ENCODE data around the gene POLR2J. TPM values are rescaled to one million over a fixed set of nuclear protein-coding genes. Genes with fewer than 3 reads are reported as not detected.
"Not testable (repeated sequence)": the region's sequence is repeated elsewhere in the genome, so short reads cannot be mapped to it uniquely, and the experiment has no call there.

POLR2J gene
- total RNA-seq, 4 donors from 2014 or later: 9.6 to 24.0 (median 18.9) TPM

- no peaks in the 10 kb centered on the region for H3K9me3 ChIP-seq
- TF ChIP-seq CTCF (IDR thresholded peaks at IDR 0.05) (no peak), POLR2A (IDR thresholded peaks at IDR 0.05) (no peak), EP300 (IDR thresholded peaks at IDR 0.05) (no peak)
- H3K27ac ChIP-seq: no peak overlapping the region
- H3K4me1 ChIP-seq: no peaks in the 10 kb centered on the region
- no peaks in the 10 kb centered on the region for H3K27me3 ChIP-seq
- H3K4me3 ChIP-seq: no peak overlapping the region
- WGBS, 2 donors: 78 to 80% methylated on average over 8 of the region's 11 CpGs
- peaks cover 0 to 75% (median 3%) of the 10 kb centered on the region in 3 donors for H3K36me3 ChIP-seq
- no peak for DNase-seq (ENCODE audit: low spot score in 2 of 2)
These were observed 23.1 kb downstream of the POLR2J start for GRCh38 chr7:102455596-102455995.

- H3K27ac ChIP-seq; H3K27me3 ChIP-seq; DNase-seq (ENCODE audit: low spot score in 2 of 2); H3K4me3 ChIP-seq; H3K9me3 ChIP-seq; H3K4me1 ChIP-seq: not testable (repeated sequence)
- WGBS, 2 donors: 93% methylated on average over 10 of the region's 10 CpGs
- peaks cover 0 to 70% (median 3%) of the 10 kb centered on the region in 3 donors for H3K36me3 ChIP-seq
These were observed 23.8 kb downstream of the POLR2J start for GRCh38 chr7:102454932-102455331.

DNA sequence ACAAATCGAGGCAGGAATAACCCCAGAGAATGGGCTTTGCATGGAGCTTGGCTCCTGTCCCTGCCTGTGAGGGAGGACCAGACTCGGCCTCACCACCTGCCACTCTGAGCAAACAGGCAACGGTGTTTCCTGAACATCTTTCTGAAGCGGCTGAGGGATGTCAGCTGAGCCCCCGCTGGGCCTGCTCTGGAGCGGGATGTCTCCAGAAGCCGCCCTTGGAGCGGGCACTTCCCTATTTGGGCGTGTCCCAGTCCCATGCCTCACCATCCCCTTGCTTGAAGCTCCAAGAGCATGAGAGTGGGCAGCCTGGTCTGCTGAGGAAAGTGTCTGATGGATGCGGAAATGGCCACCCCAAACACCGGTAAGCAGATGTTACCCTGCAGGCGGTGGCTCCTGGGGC is 24.3 kb downstream of the POLR2J start:
- no peaks in the 10 kb centered on the region for H3K4me1 ChIP-seq
- no peak overlapping the region for H3K4me3 ChIP-seq
- peaks cover 0 to 66% (median 3%) of the 10 kb centered on the region in 3 donors for H3K36me3 ChIP-seq
- 78% methylated on average over 11 to 12 of the region's 12 CpGs for WGBS, 2 donors
- H3K9me3 ChIP-seq: no peaks in the 10 kb centered on the region
- H3K27ac ChIP-seq: no peak overlapping the region
- no peak for TF ChIP-seq POLR2A (IDR thresholded peaks at IDR 0.05)
- TF ChIP-seq CTCF (IDR thresholded peaks at IDR 0.05): no peak
- no peak for TF ChIP-seq EP300 (IDR thresholded peaks at IDR 0.05)
- no peak for DNase-seq (ENCODE audit: low spot score in 2 of 2)
- H3K27me3 ChIP-seq: no peaks in the 10 kb centered on the region

DNA sequence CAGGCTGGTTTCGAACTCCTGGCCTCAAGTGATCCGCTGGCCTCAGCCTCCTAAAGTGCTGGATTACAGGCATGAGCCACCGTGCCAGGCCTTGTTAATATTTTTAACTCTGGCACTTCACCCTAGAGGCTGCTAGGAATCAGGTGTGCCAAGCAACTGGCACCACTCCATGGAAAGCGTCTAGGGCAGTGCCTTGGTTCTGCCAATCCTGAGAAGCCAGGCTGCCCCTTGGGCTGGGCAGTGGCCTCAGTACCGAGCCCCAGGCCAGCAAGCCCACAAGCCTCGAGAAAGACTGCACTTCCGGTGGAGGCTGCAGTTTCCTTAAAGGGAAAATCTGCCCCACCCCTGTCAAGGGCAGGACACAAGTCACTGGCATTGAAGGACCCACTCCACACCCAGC is 25.4 kb downstream of the POLR2J start:
- no peaks in the 10 kb centered on the region for H3K27me3 ChIP-seq
- 77 to 86% methylated on average over 6 to 7 of the region's 7 CpGs for WGBS, 2 donors
- no peak overlapping the region for H3K4me3 ChIP-seq

DNA sequence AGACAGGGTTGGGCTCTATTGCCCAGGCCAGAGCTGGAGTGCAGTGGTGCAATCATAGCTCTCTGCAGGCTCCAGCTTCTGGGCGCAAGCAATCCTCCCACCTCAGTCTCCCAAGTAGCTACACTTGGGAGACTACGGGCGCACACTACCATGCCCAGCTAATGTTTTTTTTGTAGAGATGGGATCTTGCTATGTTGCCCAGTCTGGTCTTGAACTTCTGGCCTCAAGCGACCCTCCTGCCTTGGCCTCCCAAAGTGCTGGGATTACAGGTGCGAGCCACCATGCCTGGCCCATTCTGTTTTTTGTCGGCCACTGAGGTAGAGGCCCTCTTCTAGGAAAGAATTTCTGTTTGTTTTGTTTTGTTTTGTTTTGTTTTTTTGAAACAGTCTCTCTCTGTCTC is 26.3 kb downstream of the POLR2J start:
- H3K4me3 ChIP-seq: no peak overlapping the region
- DNase-seq (ENCODE audit: low spot score in 2 of 2): no peak
- no peak overlapping the region for H3K27ac ChIP-seq
- H3K36me3 ChIP-seq: peaks cover 0 to 57% (median 0%) of the 10 kb centered on the region in 3 donors
- no peaks in the 10 kb centered on the region for H3K9me3 ChIP-seq
- H3K4me1 ChIP-seq: no peaks in the 10 kb centered on the region
- H3K27me3 ChIP-seq: no peaks in the 10 kb centered on the region
- 91 to 94% methylated on average over 6 of the region's 6 CpGs for WGBS, 2 donors
- TF ChIP-seq CTCF (IDR thresholded peaks at IDR 0.05): no peak

More for the DNA sequence above, 25.4 kb downstream of the POLR2J start:
- no peak overlapping the region for H3K27ac ChIP-seq
- H3K36me3 ChIP-seq: peaks cover 0 to 57% (median 3%) of the 10 kb centered on the region in 3 donors
- TF ChIP-seq EP300 (IDR thresholded peaks at IDR 0.05): no peak
- no peak for DNase-seq (ENCODE audit: low spot score in 2 of 2)
- no peaks in the 10 kb centered on the region for H3K9me3 ChIP-seq
- no peaks in the 10 kb centered on the region for H3K4me1 ChIP-seq

- 46 to 65% methylated on average over 11 to 23 of the region's 23 CpGs for WGBS, 2 donors
- TF ChIP-seq EP300 (IDR thresholded peaks at IDR 0.05): no peak
- no peak for TF ChIP-seq POLR2A (IDR thresholded peaks at IDR 0.05)
- no peak for TF ChIP-seq CTCF (IDR thresholded peaks at IDR 0.05)
- Histone ChIP-seq H3K36me3 (peaks cover 0 to 57% (median 8%) of the 10 kb centered on the region in 3 donors), H3K27me3 (no peaks in the 10 kb centered on the region), H3K4me3 (no peak overlapping the region), H3K4me1 (no peaks in the 10 kb centered on the region), H3K9me3 (no peaks in the 10 kb centered on the region), H3K27ac (no peak overlapping the region)
- DNase-seq (ENCODE audit: low spot score in 2 of 2): no peak
These were observed 27.2 kb downstream of the POLR2J start for GRCh38 chr7:102451371-102452054.
